Measurements from ENCODE around the gene YTHDF2.
"Not testable (repeated sequence)": the region's sequence is repeated elsewhere in the genome, so short reads cannot be mapped to it uniquely, and the experiment has no call there.

GRCh38 chr1:28791929-28792328 lies 55.2 kb downstream of the YTHDF2 start:
- TF ChIP-seq, protein P1, sequence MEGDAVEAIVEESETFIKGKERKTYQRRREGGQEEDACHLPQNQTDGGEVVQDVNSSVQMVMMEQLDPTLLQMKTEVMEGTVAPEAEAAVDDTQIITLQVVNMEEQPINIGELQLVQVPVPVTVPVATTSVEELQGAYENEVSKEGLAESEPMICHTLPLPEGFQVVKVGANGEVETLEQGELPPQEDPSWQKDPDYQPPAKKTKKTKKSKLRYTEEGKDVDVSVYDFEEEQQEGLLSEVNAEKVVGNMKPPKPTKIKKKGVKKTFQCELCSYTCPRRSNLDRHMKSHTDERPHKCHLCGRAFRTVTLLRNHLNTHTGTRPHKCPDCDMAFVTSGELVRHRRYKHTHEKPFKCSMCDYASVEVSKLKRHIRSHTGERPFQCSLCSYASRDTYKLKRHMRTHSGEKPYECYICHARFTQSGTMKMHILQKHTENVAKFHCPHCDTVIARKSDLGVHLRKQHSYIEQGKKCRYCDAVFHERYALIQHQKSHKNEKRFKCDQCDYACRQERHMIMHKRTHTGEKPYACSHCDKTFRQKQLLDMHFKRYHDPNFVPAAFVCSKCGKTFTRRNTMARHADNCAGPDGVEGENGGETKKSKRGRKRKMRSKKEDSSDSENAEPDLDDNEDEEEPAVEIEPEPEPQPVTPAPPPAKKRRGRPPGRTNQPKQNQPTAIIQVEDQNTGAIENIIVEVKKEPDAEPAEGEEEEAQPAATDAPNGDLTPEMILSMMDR (IDR thresholded peaks at IDR 0.05) = not testable (repeated sequence)
- not testable (repeated sequence) for TF ChIP-seq POLR2A (IDR thresholded peaks at IDR 0.05; ENCODE audit: low read depth); POLR2AphosphoS5 (IDR thresholded peaks at IDR 0.05)
